ENCODE data around the gene ANLN. TPM values are rescaled to one million over a fixed set of nuclear protein-coding genes. Genes with fewer than 3 reads are reported as not detected.

ANLN gene
- total RNA-seq, 1 experiment from 2014 or later: 78.9 TPM

- no peak for DNase-seq
- H3K23me2 ChIP-seq (ENCODE audit: insufficient read length, low read depth, low read length, poor library complexity, severe bottlenecking): no peaks in the 10 kb centered on the region
- no peak overlapping the region for H2BK12ac ChIP-seq (ENCODE audit: insufficient read length, low read depth, low read length)
- no peak overlapping the region for H4K5ac ChIP-seq (ENCODE audit: insufficient read length, low read depth, low read length)
- no peak overlapping the region for H3T11ph ChIP-seq (ENCODE audit: low read length)
- H3K4ac ChIP-seq (ENCODE audit: low read depth, low read length): no peak overlapping the region
- no peaks in the 10 kb centered on the region for H3K4me1 ChIP-seq (ENCODE audit: insufficient read depth, low read length)
- H3K27me3 ChIP-seq (ENCODE audit: insufficient read depth, low read length): no peaks in the 10 kb centered on the region
- no peak overlapping the region for H3K4me2 ChIP-seq (ENCODE audit: insufficient read depth, insufficient read length, low read length)
- H4K8ac ChIP-seq (replicated peaks; ENCODE audit: insufficient read length, low read depth, low read length): no peak overlapping the region
- H3K4me1 Mint-ChIP-seq: 0 out of 4 replicates have a peak, but pooled peaks cover 0 to 3% of the 10 kb centered on the region in 2 experiments
- no peak overlapping the region for H2BK5ac ChIP-seq (ENCODE audit: insufficient read length, low read length)
- no peak overlapping the region for H2AFZ ChIP-seq (ENCODE audit: low read length)
- peaks cover under 1 to 7% (median 5%) of the 10 kb centered on the region in 3 experiments; a peak in 5 of 7 replicates for H3K36me3 Mint-ChIP-seq (ENCODE audit: insufficient read depth in 1 of 3, low read depth in 3 of 3)
- H3K27ac Mint-ChIP-seq: no peak overlapping the region
- no peak overlapping the region for H3K56ac ChIP-seq (ENCODE audit: insufficient read length, low read depth, low read length)
- H2BK15ac ChIP-seq (ENCODE audit: low read depth, low read length): no peak overlapping the region
- no CpG with 5 or more reads among the region's 12 CpGs for WGBS (ENCODE audit: extremely low coverage, insufficient read length, low lambda C conversion rate)
- H4K20me1 ChIP-seq (ENCODE audit: control insufficient read depth, insufficient read depth, insufficient read length): no peaks in the 10 kb centered on the region
- peaks cover 1% of the 10 kb centered on the region; the same call in 1 of the 2 replicates for H3K27me3 Mint-ChIP-seq (ENCODE audit: low read depth)
- no peak overlapping the region for H3K4me3 Mint-ChIP-seq
- H3K79me1 ChIP-seq (ENCODE audit: insufficient read depth, low read depth, low read length, poor library complexity, severe bottlenecking): no peaks in the 10 kb centered on the region
- H2AK5ac ChIP-seq (ENCODE audit: insufficient read length, low read length): no peak overlapping the region
- no peak overlapping the region for H3K9ac ChIP-seq (ENCODE audit: extremely low read depth, insufficient read length, low read length)
- H3K23ac ChIP-seq (ENCODE audit: insufficient read length, low read depth, low read length): no peak overlapping the region
- H3K9me3 Mint-ChIP-seq: no peaks in the 10 kb centered on the region
- no peaks in the 10 kb centered on the region for H3K9me3 ChIP-seq (ENCODE audit: control insufficient read depth, low read depth, low read length)
- H2BK120ac ChIP-seq (ENCODE audit: low read depth, low read length, poor library complexity, severe bottlenecking): no peak overlapping the region
- H2BK20ac ChIP-seq (ENCODE audit: low read depth, low read length, poor library complexity, severe bottlenecking): no peak overlapping the region
- H3K14ac ChIP-seq (ENCODE audit: insufficient read depth, low read length): no peak overlapping the region
- H4K91ac ChIP-seq (ENCODE audit: insufficient read length, low read depth, low read length): no peak overlapping the region
- no peak overlapping the region for H3K27ac ChIP-seq (ENCODE audit: insufficient read length, low read depth, low read length)
- no peak for TF ChIP-seq CTCF (conservative IDR thresholded peaks at IDR 0.05)
- no peak overlapping the region for H3K18ac ChIP-seq (ENCODE audit: insufficient read length, low read depth, low read length)
- no peaks in the 10 kb centered on the region for H3K79me2 ChIP-seq (ENCODE audit: insufficient read depth, low read length)
Measured at GRCh38 chr7:36459236-36459960, 69.7 kb downstream of the ANLN start.

All from H9 (cell line).